Activated naive CD8-positive, alpha-beta T cell treated with anti-CD3 and anti-CD28 coated beads, Interleukin-2, amount 50 U/mL, for 24 hours (primary cell): ENCODE results near the gene EXOC3L4.
"Not testable (repeated sequence)": the region's sequence is repeated elsewhere in the genome, so short reads cannot be mapped to it uniquely, and the experiment has no call there.

Source experiments
- ATAC-seq: fragments of 150-1000 bp; cut with Tn5 transposase; one replicate; pipeline ENCODE4 v1.10.0; 2021
- DNase-seq: peaks from one replicate; pipeline ENCODE4 v3.0.0; 2021
- H3K27ac Mint-ChIP-seq: one replicate; pipeline ENCODE4 v1.8.0; 2021; ENCODE audit warnings: mild to moderate bottlenecking, mixed read lengths
- H3K27me3 Mint-ChIP-seq: one replicate; pipeline ENCODE4 v1.8.0; 2021; ENCODE audit warnings: mixed read lengths
- H3K36me3 Mint-ChIP-seq: one replicate; pipeline ENCODE4 v1.8.0; 2021; ENCODE audit warnings: low read depth, mixed read lengths
- H3K4me1 Mint-ChIP-seq: one replicate; pipeline ENCODE4 v1.8.0; 2021; ENCODE audit warnings: mixed read lengths
- H3K4me3 Mint-ChIP-seq: one replicate; pipeline ENCODE4 v1.8.0; 2021; ENCODE audit warnings: mild to moderate bottlenecking, moderate library complexity, mixed read lengths
- H3K9me3 Mint-ChIP-seq: one replicate; pipeline ENCODE4 v1.8.0; 2021; ENCODE audit warnings: mixed read lengths

The EXOC3L4 gene

GRCh38 chr14:103115845-103116572 lies 21.5 kb downstream of the EXOC3L4 start:
- DNase-seq = no peak
- H3K27ac Mint-ChIP-seq = no peak overlapping the region
- H3K9me3 Mint-ChIP-seq = no peaks in the 10 kb centered on the region
- H3K4me1 Mint-ChIP-seq = peaks cover 14% of the 10 kb centered on the region
- H3K4me3 Mint-ChIP-seq = no peak overlapping the region
- no peaks in the 10 kb centered on the region for H3K36me3 Mint-ChIP-seq
- ATAC-seq = no peak
- peaks cover 9% of the 10 kb centered on the region for H3K27me3 Mint-ChIP-seq

GRCh38 chr14:103116636-103117035 lies 22.1 kb downstream of the EXOC3L4 start:
- Mint-ChIP-seq H3K4me3 (no peak overlapping the region), H3K27ac (no peak overlapping the region), H3K36me3 (no peaks in the 10 kb centered on the region), H3K4me1 (peaks cover 14% of the 10 kb centered on the region), H3K9me3 (no peaks in the 10 kb centered on the region), H3K27me3 (peaks cover 12% of the 10 kb centered on the region)
- ATAC-seq (no peak), DNase-seq (no peak)

GRCh38 chr14:103117499-103117898 lies 23.0 kb downstream of the EXOC3L4 start:
- not testable (repeated sequence) for H3K4me3 Mint-ChIP-seq, ATAC-seq, DNase-seq, H3K36me3 Mint-ChIP-seq, H3K9me3 Mint-ChIP-seq, H3K27ac Mint-ChIP-seq
- H3K27me3 Mint-ChIP-seq = peaks cover 16% of the 10 kb centered on the region
- peaks cover 14% of the 10 kb centered on the region for H3K4me1 Mint-ChIP-seq

- Mint-ChIP-seq H3K36me3 (no peaks in the 10 kb centered on the region), H3K9me3 (no peaks in the 10 kb centered on the region), H3K27me3 (peaks cover 16% of the 10 kb centered on the region), H3K27ac (no peak overlapping the region), H3K4me1 (peaks cover 14% of the 10 kb centered on the region), H3K4me3 (no peak overlapping the region)
- no peak for DNase-seq
- ATAC-seq = no peak
Measured at GRCh38 chr14:103118018-103118662, 23.6 kb downstream of the EXOC3L4 start.

GRCh38 chr14:103118663-103119404 lies 24.3 kb downstream of the EXOC3L4 start:
- ATAC-seq (no peak), DNase-seq (no peak)

GRCh38 chr14:103119527-103119926 lies 25.0 kb downstream of the EXOC3L4 start:
- H3K27ac Mint-ChIP-seq, H3K36me3 Mint-ChIP-seq, H3K9me3 Mint-ChIP-seq, DNase-seq, ATAC-seq, H3K4me3 Mint-ChIP-seq: not testable (repeated sequence)
- Mint-ChIP-seq H3K4me1 (peaks cover 14% of the 10 kb centered on the region), H3K27me3 (peaks cover 21% of the 10 kb centered on the region)

More at GRCh38 chr14:103118663-103119404, 24.3 kb downstream of the EXOC3L4 start:
- peaks cover 14% of the 10 kb centered on the region for H3K4me1 Mint-ChIP-seq
- no peak overlapping the region for H3K27ac Mint-ChIP-seq
- H3K4me3 Mint-ChIP-seq = no peak overlapping the region
- H3K36me3 Mint-ChIP-seq = no peaks in the 10 kb centered on the region
- no peaks in the 10 kb centered on the region for H3K9me3 Mint-ChIP-seq
- peaks cover 16% of the 10 kb centered on the region for H3K27me3 Mint-ChIP-seq

- DNase-seq (no peak), ATAC-seq (no peak)
- Mint-ChIP-seq H3K4me1 (peaks cover 3% of the 10 kb centered on the region), H3K4me3 (no peak overlapping the region), H3K27me3 (peaks cover 25% of the 10 kb centered on the region), H3K9me3 (no peaks in the 10 kb centered on the region), H3K27ac (no peak overlapping the region), H3K36me3 (no peaks in the 10 kb centered on the region)
Measured at GRCh38 chr14:103121121-103121845, 26.8 kb downstream of the EXOC3L4 start.

GRCh38 chr14:103121846-103122584 lies 27.5 kb downstream of the EXOC3L4 start:
- Mint-ChIP-seq H3K27me3 (peaks cover 25% of the 10 kb centered on the region), H3K9me3 (no peaks in the 10 kb centered on the region), H3K27ac (no peak overlapping the region), H3K4me1 (peaks cover 3% of the 10 kb centered on the region), H3K4me3 (no peak overlapping the region), H3K36me3 (no peaks in the 10 kb centered on the region)
- ATAC-seq = no peak
- no peak for DNase-seq

- peaks cover 25% of the 10 kb centered on the region for H3K27me3 Mint-ChIP-seq
- peaks cover 3% of the 10 kb centered on the region for H3K4me1 Mint-ChIP-seq
- ATAC-seq (no peak), DNase-seq (no peak)
- H3K4me3 Mint-ChIP-seq = no peak overlapping the region
- no peaks in the 10 kb centered on the region for H3K36me3 Mint-ChIP-seq
- H3K27ac Mint-ChIP-seq = no peak overlapping the region
- no peaks in the 10 kb centered on the region for H3K9me3 Mint-ChIP-seq
Measured at GRCh38 chr14:103122585-103122946, 28.0 kb downstream of the EXOC3L4 start.

- Mint-ChIP-seq H3K36me3 (no peaks in the 10 kb centered on the region), H3K27me3 (peaks cover 25% of the 10 kb centered on the region), H3K4me1 (peaks cover 3% of the 10 kb centered on the region), H3K9me3 (no peaks in the 10 kb centered on the region), H3K27ac (no peak within 1 kb of the TSS), H3K4me3 (peak within 1 kb of the TSS; percentile 32)
- ATAC-seq (peak; percentile 42), DNase-seq (no peak)
Measured at GRCh38 chr14:103122947-103123633, 28.6 kb downstream of the EXOC3L4 start, which contains the start of gene TNFAIP2. Gene TNFAIP2 (plus strand): TSS chr14:103123461. CDS start chr14:103126458, 2,997 bp downstream.

GRCh38 chr14:103123634-103124500 lies 29.3 kb downstream of the EXOC3L4 start:
- Mint-ChIP-seq H3K9me3 (no peaks in the 10 kb centered on the region), H3K4me1 (peaks cover 3% of the 10 kb centered on the region), H3K27me3 (peaks cover 28% of the 10 kb centered on the region), H3K27ac (no peak overlapping the region), H3K36me3 (no peaks in the 10 kb centered on the region), H3K4me3 (peak overlapping the region; percentile 32)
- DNase-seq (no peak), ATAC-seq (no peak)

- H3K27ac Mint-ChIP-seq = no peak overlapping the region
- H3K27me3 Mint-ChIP-seq = peaks cover 28% of the 10 kb centered on the region
- H3K36me3 Mint-ChIP-seq = no peaks in the 10 kb centered on the region
- ATAC-seq (no peak), DNase-seq (no peak)
- no peaks in the 10 kb centered on the region for H3K9me3 Mint-ChIP-seq
- peaks cover 3% of the 10 kb centered on the region for H3K4me1 Mint-ChIP-seq
- no peak overlapping the region for H3K4me3 Mint-ChIP-seq
Measured at GRCh38 chr14:103124501-103125001, 30.0 kb downstream of the EXOC3L4 start.
